SK-N-SH (cell line): Measurements from ENCODE around the gene ALDOB. TPM values are rescaled to one million over a fixed set of nuclear protein-coding genes. Genes with fewer than 3 reads are reported as not detected.

Experiments
- CTCF ChIA-PET: fragments of 300-600, 350-600 bp; formaldehyde crosslinking; extraction: SDS; loops from one replicate; lab custom pipeline; 2021; lab: Yijun Ruan, JAX
- POLR2A ChIA-PET: fragments of 350-600 bp; sonication (Branson Sonifier 250); formaldehyde crosslinking; extraction: SDS; loops from one replicate; lab custom pipeline; 2020; ENCODE audit warnings: antibody characterized with exemption, inconsistent platforms; lab: Yijun Ruan, JAX
- DNase-seq: peaks from one replicate; pipeline ENCODE4 v3.0.0; 2012
- H2AFZ ChIP-seq: fragments of 200-600 bp; sonication (generic); 2 replicates; pipeline ENCODE4 v1.8.1; 2016; ENCODE audit warnings: antibody characterized with exemption, mild to moderate bottlenecking, low read depth
- H3F3A ChIP-seq: fragments of 200-600 bp; sonication (generic); replicated peaks from 2 replicates; pipeline ENCODE3; 2016; ENCODE audit warnings: antibody characterized with exemption, mild to moderate bottlenecking; ENCODE audit not compliant: insufficient read depth
- H3K27ac ChIP-seq, 2 experiments: fragments of 200-500 bp in 1 of 2; fragments of 200-600 bp in 1 of 2; sonication (Bioruptor generic) in 1 of 2; sonication (generic), shearing (Covaris generic) in 1 of 2; 2 replicates each; pipeline versions ENCODE4 v1.5.1 to v1.6.1; 2014 to 2016; ENCODE audit warnings: low read depth in 2 of 2, inconsistent platforms in 1 of 2, low read length in 1 of 2, mild to moderate bottlenecking in 1 of 2, mixed read lengths in 1 of 2
- H3K27me3 ChIP-seq: fragments of 200-600 bp; sonication (generic), shearing (Covaris generic); 2 replicates; pipeline ENCODE4 v1.6.1; 2016; ENCODE audit warnings: mixed run types; ENCODE audit not compliant: insufficient read depth
- H3K36me3 ChIP-seq, 2 experiments: fragments of 200-500 bp in 1 of 2; fragments of 200-600 bp in 1 of 2; sonication (Bioruptor generic) in 1 of 2; sonication (generic) in 1 of 2; replicated peaks in 1 of 2; 2 replicates each; pipeline versions ENCODE3 to v1.5.1; 2014 to 2016; ENCODE audit warnings: low read length in 1 of 2, mild to moderate bottlenecking in 1 of 2; ENCODE audit not compliant: insufficient read depth in 2 of 2, control insufficient read depth in 1 of 2
- H3K4me1 ChIP-seq, 2 experiments: fragments of 200-500 bp in 1 of 2; fragments of 200-600 bp in 1 of 2; sonication (Bioruptor generic) in 1 of 2; sonication (generic), shearing (Covaris generic) in 1 of 2; 2 replicates each; pipeline versions ENCODE4 v1.5.1 to v1.6.1; 2014 to 2016; ENCODE audit warnings: low read depth in 1 of 2, low read length in 1 of 2, mixed run types in 1 of 2; ENCODE audit not compliant: insufficient read depth in 2 of 2, control insufficient read depth in 1 of 2
- H3K4me2 ChIP-seq: fragments of 200-600 bp; sonication (generic), shearing (Covaris generic); 2 replicates; pipeline ENCODE4 v1.6.1; 2017; ENCODE audit warnings: mixed run types
- H3K4me3 ChIP-seq, 2 experiments: fragments of 200-500 bp in 1 of 2; fragments of 200-600 bp in 1 of 2; sonication (Bioruptor generic) in 1 of 2; sonication (generic), shearing (Covaris generic) in 1 of 2; 2 replicates each; pipeline versions ENCODE4 v1.5.1 to v1.8.1; 2014 to 2016; ENCODE audit warnings: low read depth in 2 of 2, inconsistent platforms in 1 of 2, low read length in 1 of 2, mild to moderate bottlenecking in 1 of 2, mixed read lengths in 1 of 2, moderate library complexity in 1 of 2
- H3K79me2 ChIP-seq: fragments of 200-600 bp; sonication (generic); 2 replicates; pipeline ENCODE4 v1.8.1; 2017; ENCODE audit warnings: mild to moderate bottlenecking; ENCODE audit not compliant: insufficient read depth
- H3K9ac ChIP-seq: fragments of 200-600 bp; sonication (generic); 2 replicates; pipeline ENCODE4 v1.6.1; 2017; ENCODE audit warnings: mixed run types
- H3K9me2 ChIP-seq: fragments of 200-600 bp; sonication (generic); 2 replicates; pipeline ENCODE4 v1.6.1; 2017; ENCODE audit warnings: mixed run types
- H3K9me3 ChIP-seq: fragments of 200-600 bp; sonication (generic); 2 replicates; pipeline ENCODE4 v1.6.1; 2017; ENCODE audit warnings: mixed run types, mild to moderate bottlenecking, moderate library complexity
- H4K20me1 ChIP-seq: fragments of 200-600 bp; sonication (generic); 2 replicates; pipeline ENCODE4 v1.6.1; 2017; ENCODE audit warnings: mild to moderate bottlenecking, mixed run types; ENCODE audit not compliant: insufficient read depth
- CHD2 ChIP-seq: fragments of 150-350 bp; IDR thresholded peaks from 2 replicates; pipeline ENCODE4 v1.6.1; 2018; ENCODE audit warnings: low read length; ENCODE audit not compliant: partially characterized antibody
- FOSL2 ChIP-seq: IDR thresholded peaks from 2 replicates; pipeline ENCODE4 v1.4.0; 2012; ENCODE audit warnings: low read depth, mild to moderate bottlenecking, moderate library complexity, borderline replicate concordance
- FOXJ3 ChIP-seq: sonication (generic); formaldehyde crosslinking; IDR thresholded peaks from 2 replicates; pipeline ENCODE4 v1.5.1; 2020; ENCODE audit warnings: mild to moderate bottlenecking, missing genetic modification reagents
- FOXM1 ChIP-seq: IDR thresholded peaks from 2 replicates; pipeline ENCODE4 v1.4.0; 2012; ENCODE audit warnings: low read depth, mild to moderate bottlenecking
- GABPA ChIP-seq: IDR thresholded peaks from 2 replicates; pipeline ENCODE4 v1.4.0; 2012; ENCODE audit warnings: low read depth, mild to moderate bottlenecking
- GATA2 ChIP-seq: sonication (generic); formaldehyde crosslinking; IDR thresholded peaks from 2 replicates; pipeline ENCODE4 v1.5.0; 2020; ENCODE audit warnings: mild to moderate bottlenecking, missing genetic modification reagents
- MEF2A ChIP-seq: IDR thresholded peaks from 2 replicates; pipeline ENCODE4 v1.4.0; 2012; ENCODE audit warnings: low read depth, borderline replicate concordance
- MXI1 ChIP-seq: IDR thresholded peaks from 2 replicates; pipeline ENCODE4 v1.6.1; 2012; ENCODE audit warnings: mild to moderate bottlenecking, low read depth, low read length, improper control_type of control experiment
- NFIC ChIP-seq: IDR thresholded peaks from 2 replicates; pipeline ENCODE4 v1.4.0; 2012; ENCODE audit warnings: borderline replicate concordance
- NRF1 ChIP-seq: IDR thresholded peaks from 2 replicates; pipeline ENCODE4 v1.6.1; 2012; ENCODE audit warnings: low read depth, mild to moderate bottlenecking, low read length
- POLR2AphosphoS5 ChIP-seq: IDR thresholded peaks from 2 replicates; pipeline ENCODE4 v1.6.1; 2012; ENCODE audit warnings: low read depth, low read length
- REST ChIP-seq: IDR thresholded peaks from 2 replicates; pipeline ENCODE4 v1.6.1; 2012; ENCODE audit warnings: mild to moderate bottlenecking, low read depth, low read length, moderate library complexity
- RFX5 ChIP-seq: IDR thresholded peaks from 2 replicates; pipeline ENCODE4 v1.6.1; 2012; ENCODE audit warnings: mild to moderate bottlenecking, improper control_type of control experiment, low read length
- RXRA ChIP-seq: IDR thresholded peaks from 2 replicates; pipeline ENCODE4 v1.4.0; 2012; ENCODE audit warnings: low read depth, mild to moderate bottlenecking, borderline replicate concordance
- SIN3A ChIP-seq: IDR thresholded peaks from 2 replicates; pipeline ENCODE4 v1.6.1; 2012; ENCODE audit warnings: low read depth, mild to moderate bottlenecking, low read length, moderate library complexity, borderline replicate concordance
- SMC3 ChIP-seq: IDR thresholded peaks from 2 replicates; pipeline ENCODE4 v1.6.1; 2012; ENCODE audit warnings: low read depth, low read length, improper control_type of control experiment
- TAF1 ChIP-seq: IDR thresholded peaks from 2 replicates; pipeline ENCODE4 v1.6.1; 2012; ENCODE audit warnings: low read depth, mild to moderate bottlenecking, low read length, moderate library complexity, borderline replicate concordance
- TCF12 ChIP-seq: IDR thresholded peaks from 2 replicates; pipeline ENCODE4 v1.4.0; 2012
- USF2 ChIP-seq: fragments of 150-350 bp; IDR thresholded peaks from 2 replicates; pipeline ENCODE4 v1.6.1; 2017; ENCODE audit warnings: antibody characterized with exemption, low read length, low read depth, borderline replicate concordance
- YY1 ChIP-seq: IDR thresholded peaks from 2 replicates; pipeline ENCODE4 v1.4.0; 2012; ENCODE audit warnings: low read depth, mild to moderate bottlenecking
- ZBTB33 ChIP-seq: IDR thresholded peaks from 2 replicates; pipeline ENCODE4 v1.4.0; 2012; ENCODE audit warnings: low read depth, borderline replicate concordance
- whole genome bisulfite sequencing: methylation state at CpG from one replicate; pipeline ENCODE4 v1.1.6; 2017; ENCODE audit warnings: low lambda C conversion rate; 5-methylcytosine and 5-hydroxymethylcytosine counted together
- polyA plus RNA-seq, 3 experiments: library from polyadenylated mRNA; depleted of rRNA; stranded (reverse); fragments of >200 nt; gene quantifications; 2 replicates each; pipeline ENCODE4 v1.2.3, GENCODE V29; 2012

ALDOB gene
- polyA plus RNA-seq, 1 of the 3 experiments (the other 2 are of a cell fraction): not detected

DNA sequence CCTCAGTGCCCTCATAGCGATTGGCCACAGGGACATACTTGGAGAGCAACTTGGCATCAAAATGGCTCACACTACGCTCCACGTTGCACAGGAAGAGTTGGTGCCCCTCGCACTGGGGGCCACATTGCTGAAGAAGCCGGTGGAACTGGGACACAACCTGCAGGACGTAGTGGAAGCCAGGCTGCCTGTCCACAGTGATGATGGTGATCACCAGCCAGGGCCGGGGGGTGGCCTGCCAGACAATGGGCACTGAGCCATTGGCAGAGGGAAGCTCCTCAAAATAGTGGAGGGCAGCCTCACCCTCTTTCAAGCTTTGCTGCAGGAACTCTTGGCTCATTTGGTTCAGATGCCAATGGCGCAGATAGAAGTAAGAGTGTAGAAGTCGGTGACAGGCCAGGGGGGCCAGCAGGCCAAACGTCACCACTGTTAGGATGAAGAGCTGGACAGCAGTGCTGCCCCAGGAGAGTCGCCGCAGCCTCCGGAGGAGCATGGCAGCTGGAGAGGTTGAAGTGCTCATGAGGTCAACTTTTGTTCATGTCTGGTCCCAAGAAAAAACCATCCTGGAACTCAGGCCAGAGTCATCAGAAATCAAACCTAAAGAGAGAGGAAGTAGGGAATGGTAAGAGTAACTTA, 41.1 kb upstream of the ALDOB start:
- ChIA-PET CTCF (interaction anchor here (1.3 to 2.0 kb wide), 4 partner anchors 10 to 53 kb away, joined by 3 to 10 read pairs (median 7); a partner anchor contains a TSS), POLR2A (no interaction called here)
- H3K9me3 ChIP-seq: no peaks in the 10 kb centered on the region

GRCh38 chr9:101472891-101473290, 37.3 kb upstream of the ALDOB start:
- 84% methylated on average over 1 of the region's 1 CpG for WGBS
- ChIA-PET CTCF (interaction anchor here (1.0 to 9.8 kb wide), 4 partner anchors 10 to 57 kb away, joined by 3 to 97 read pairs (median 6); a partner anchor contains a TSS), POLR2A (no interaction called here)
- no peak overlapping the region for H2AFZ ChIP-seq
- H4K20me1 ChIP-seq: no peaks in the 10 kb centered on the region
- no peak overlapping the region for H3K9ac ChIP-seq
- no peaks in the 10 kb centered on the region for H3K9me3 ChIP-seq
- no peak overlapping the region for H3K4me2 ChIP-seq
- H3K27ac ChIP-seq: no peak overlapping the region
- peaks cover 0 to 4% of the 10 kb centered on the region in 2 experiments; a peak in 2 of 4 replicates for H3K4me1 ChIP-seq
- H3K79me2 ChIP-seq: no peaks in the 10 kb centered on the region
- DNase-seq: no peak
- no peaks in the 10 kb centered on the region for H3K27me3 ChIP-seq
- H3K36me3 ChIP-seq: peaks cover 5 to 30% of the 10 kb centered on the region in 2 experiments
- H3K4me3 ChIP-seq: no peak overlapping the region
- H3K9me2 ChIP-seq: no peaks in the 10 kb centered on the region
- H3F3A ChIP-seq: peaks cover 3% of the 10 kb centered on the region
- TF ChIP-seq TCF12 (no peak), RFX5 (no peak), NRF1 (no peak), RXRA (no peak), SIN3A (no peak), POLR2AphosphoS5 (no peak), FOXM1 (no peak), GATA2 (CRISPR knock-in tag) (no peak), YY1 (no peak), NFIC (no peak), FOSL2 (no peak), GABPA (no peak), MEF2A (no peak), USF2 (no peak), SMC3 (no peak), REST (no peak)

More for the DNA sequence above, 41.1 kb upstream of the ALDOB start:
- Histone ChIP-seq H3K27me3 (no peaks in the 10 kb centered on the region), H3K4me3 (no peak overlapping the region), H3K36me3 (peaks cover 5 to 30% of the 10 kb centered on the region in 2 experiments), H3K4me2 (no peak overlapping the region), H3F3A (peaks cover 3% of the 10 kb centered on the region), H3K9ac (no peak overlapping the region), H3K9me2 (no peaks in the 10 kb centered on the region), H3K79me2 (no peaks in the 10 kb centered on the region), H2AFZ (no peak overlapping the region), H3K27ac (no peak overlapping the region), H3K4me1 (no peaks in the 10 kb centered on the region), H4K20me1 (no peaks in the 10 kb centered on the region)
- TF ChIP-seq TCF12: no peak
- no peak for TF ChIP-seq GATA2 (CRISPR knock-in tag)
- TF ChIP-seq FOXJ3 (CRISPR knock-in tag): no peak
- no peak for TF ChIP-seq TAF1
- TF ChIP-seq YY1: no peak
- no peak for TF ChIP-seq SMC3
- no peak for TF ChIP-seq MXI1
- TF ChIP-seq ZBTB33: no peak
- TF ChIP-seq CHD2: no peak
- no peak for DNase-seq
- WGBS: 97% methylated on average over 11 of the region's 13 CpGs
